ENCODE measurements around the gene TMSB4X. TPM values are rescaled to one million over a fixed set of nuclear protein-coding genes. Genes with fewer than 3 reads are reported as not detected.

TMSB4X gene
- total and polyA plus RNA-seq, 2 of the 13 experiments (the other 11 are each of a cell fraction or from before 2014, with no cell fraction given), result 10.5 to 29.6 TPM

- Histone ChIP-seq H3K9ac (ENCODE audit: insufficient read depth, low read depth, low read length) (no peak overlapping the region), H3K4me1 (ENCODE audit: insufficient read depth, low read length) (no peaks in the 10 kb centered on the region), H3K9me3 (ENCODE audit: low read length) (no peaks in the 10 kb centered on the region), H3K27me3 (ENCODE audit: control insufficient read depth in 1 of 2, insufficient read depth in 2 of 2, low read length in 2 of 2) (no peaks in the 10 kb centered on the region), H3K36me3 (replicated peaks in 1 of 2; ENCODE audit: control insufficient read depth in 1 of 2, insufficient read depth in 2 of 2, low read length in 2 of 2) (no peaks in the 10 kb centered on the region), H3K4me2 (ENCODE audit: low read depth, low read length) (no peak overlapping the region), H3K79me2 (ENCODE audit: insufficient read depth, low read length) (no peaks in the 10 kb centered on the region), H3K4me3 (replicated peaks in 1 of 3; ENCODE audit: insufficient read depth in 1 of 3, low read depth in 2 of 3, low read length in 3 of 3) (no peak overlapping the region), H2AFZ (ENCODE audit: low read length) (no peak overlapping the region), H4K20me1 (ENCODE audit: insufficient read depth, low read length) (no peaks in the 10 kb centered on the region), H3K27ac (ENCODE audit: extremely low read length, insufficient read depth, low read length) (no peak overlapping the region)
- ChIA-PET POLR2A (no interaction called here), CTCF (ENCODE audit: low intra/inter-chr PET ratio, low total read pairs) (no interaction called here)
- ATAC-seq (no peak), DNase-seq (ENCODE audit: low spot score) (no peak), FAIRE-seq (no peak)
- intact Hi-C loops (cut with micrococcal nuclease; ENCODE audit: unreplicated experiment) (no loop called here), in situ Hi-C loops (cut with HindIII; ENCODE audit: extremely low pct_ligation_motif_present, low pct_unique_long_range_greater_than_20kb) (no loop called here)
- 77% methylated on average over 2 of the region's 2 CpGs for WGBS (ENCODE audit: low lambda C conversion rate)
- no TSS peak for BruUV-seq (replicated peaks)
- TF ChIP-seq SCMH1 (CRISPR knock-in tag; IDR thresholded peaks at IDR 0.05; ENCODE audit: borderline replicate concordance), result no peak
- TF ChIP-seq ZNF407 (CRISPR knock-in tag; IDR thresholded peaks at IDR 0.05; ENCODE audit: not compliant biosample characterization), result no peak
- TF ChIP-seq, protein P1, sequence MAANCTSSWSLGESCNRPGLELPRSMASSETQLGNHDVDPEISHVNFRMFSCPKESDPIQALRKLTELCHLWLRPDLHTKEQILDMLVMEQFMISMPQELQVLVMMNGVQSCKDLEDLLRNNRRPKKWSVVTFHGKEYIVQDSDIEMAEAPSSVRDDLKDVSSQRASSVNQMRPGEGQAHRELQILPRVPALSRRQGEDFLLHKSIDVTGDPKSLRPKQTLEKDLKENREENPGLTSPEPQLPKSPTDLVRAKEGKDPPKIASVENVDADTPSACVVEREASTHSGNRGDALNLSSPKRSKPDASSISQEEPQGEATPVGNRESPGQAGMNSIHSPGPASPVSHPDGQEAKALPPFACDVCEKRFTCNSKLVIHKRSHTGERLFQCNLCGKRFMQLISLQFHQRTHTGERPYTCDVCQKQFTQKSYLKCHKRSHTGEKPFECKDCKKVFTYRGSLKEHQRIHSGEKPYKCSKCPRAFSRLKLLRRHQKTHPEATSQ (CRISPR knock-in tag; IDR thresholded peaks at IDR 0.05; ENCODE audit: borderline replicate concordance), result no peak
- TF ChIP-seq, protein P2, sequence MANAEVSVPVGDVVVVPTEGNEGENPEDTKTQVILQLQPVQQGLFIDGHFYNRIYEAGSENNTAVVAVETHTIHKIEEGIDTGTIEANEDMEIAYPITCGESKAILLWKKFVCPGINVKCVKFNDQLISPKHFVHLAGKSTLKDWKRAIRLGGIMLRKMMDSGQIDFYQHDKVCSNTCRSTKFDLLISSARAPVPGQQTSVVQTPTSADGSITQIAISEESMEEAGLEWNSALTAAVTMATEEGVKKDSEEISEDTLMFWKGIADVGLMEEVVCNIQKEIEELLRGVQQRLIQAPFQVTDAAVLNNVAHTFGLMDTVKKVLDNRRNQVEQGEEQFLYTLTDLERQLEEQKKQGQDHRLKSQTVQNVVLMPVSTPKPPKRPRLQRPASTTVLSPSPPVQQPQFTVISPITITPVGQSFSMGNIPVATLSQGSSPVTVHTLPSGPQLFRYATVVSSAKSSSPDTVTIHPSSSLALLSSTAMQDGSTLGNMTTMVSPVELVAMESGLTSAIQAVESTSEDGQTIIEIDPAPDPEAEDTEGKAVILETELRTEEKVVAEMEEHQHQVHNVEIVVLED (CRISPR knock-in tag; IDR thresholded peaks at IDR 0.05; ENCODE audit: borderline replicate concordance), result no peak
- TF ChIP-seq ZNF891 (CRISPR knock-in tag; IDR thresholded peaks at IDR 0.05), result no peak
- no peak for TF ChIP-seq ZNF775 (CRISPR knock-in tag; IDR thresholded peaks at IDR 0.05; ENCODE audit: borderline replicate concordance)
- TF ChIP-seq KAT2B (IDR thresholded peaks at IDR 0.05; ENCODE audit: borderline replicate concordance, low read depth, low read length), result no peak
- no peak for TF ChIP-seq PBX2 (CRISPR knock-in tag; IDR thresholded peaks at IDR 0.05)
- TF ChIP-seq ZNF180 (CRISPR knock-in tag; IDR thresholded peaks at IDR 0.05; ENCODE audit: borderline replicate concordance, low read depth), result no peak
- TF ChIP-seq, protein P3, sequence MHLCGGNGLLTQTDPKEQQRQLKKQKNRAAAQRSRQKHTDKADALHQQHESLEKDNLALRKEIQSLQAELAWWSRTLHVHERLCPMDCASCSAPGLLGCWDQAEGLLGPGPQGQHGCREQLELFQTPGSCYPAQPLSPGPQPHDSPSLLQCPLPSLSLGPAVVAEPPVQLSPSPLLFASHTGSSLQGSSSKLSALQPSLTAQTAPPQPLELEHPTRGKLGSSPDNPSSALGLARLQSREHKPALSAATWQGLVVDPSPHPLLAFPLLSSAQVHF (CRISPR knock-in tag; IDR thresholded peaks at IDR 0.05), result no peak
Observed at GRCh38 chrX:13022926-13023325, 48.0 kb downstream of the TMSB4X start.
